Neural cell (in vitro differentiated cells): ENCODE data around the gene IL18BP. TPM values are rescaled to one million over a fixed set of nuclear protein-coding genes. Genes with fewer than 3 reads are reported as not detected.

Experiments used
- H2AFZ ChIP-seq: fragments of 200-600, 300-800 bp; sonication (generic), shearing (Covaris generic); 2 replicates; pipeline ENCODE4 v1.6.0; 2014; ENCODE audit warnings: low read depth, mild to moderate bottlenecking, antibody characterized with exemption, low read length, moderate library complexity
- H3F3A ChIP-seq: fragments of 200-600 bp; shearing (Covaris generic); 2 replicates; pipeline ENCODE4 v1.6.1; 2016; ENCODE audit warnings: mild to moderate bottlenecking, moderate library complexity, mixed read lengths, antibody characterized with exemption, low read length; ENCODE audit not compliant: insufficient read depth, poor library complexity, severe bottlenecking
- H3K27ac ChIP-seq: fragments of 200-600, 300-800 bp; sonication (generic), shearing (Covaris generic); 2 replicates; pipeline ENCODE4 v1.5.1; 2014; ENCODE audit warnings: mild to moderate bottlenecking, low read length, moderate library complexity
- H3K27me3 ChIP-seq: fragments of 300-800, 200-600 bp; sonication (generic), shearing (Covaris generic); 2 replicates; pipeline ENCODE4 v1.6.0; 2014; ENCODE audit warnings: mild to moderate bottlenecking, low read depth, low read length, moderate library complexity; ENCODE audit not compliant: insufficient read depth
- H3K36me3 ChIP-seq: fragments of 300-800, 200-600 bp; sonication (generic), shearing (Covaris generic); 2 replicates; pipeline ENCODE4 v1.5.1; 2014; ENCODE audit warnings: mild to moderate bottlenecking, antibody characterized with exemption, low read length, moderate library complexity; ENCODE audit not compliant: insufficient read depth
- H3K4me2 ChIP-seq: fragments of 300-800, 200-600 bp; sonication (generic), shearing (Covaris generic); 2 replicates; pipeline ENCODE4 v1.6.0; 2014; ENCODE audit warnings: mild to moderate bottlenecking, low read length
- H3K4me3 ChIP-seq: fragments of 300-800, 200-600 bp; sonication (generic), shearing (Covaris generic); 2 replicates; pipeline ENCODE4 v1.5.1; 2014; ENCODE audit warnings: mild to moderate bottlenecking, low read length, moderate library complexity
- H3K79me2 ChIP-seq: fragments of 200-600 bp; shearing (Covaris generic); replicated peaks from 2 replicates; pipeline ENCODE4 v1.6.0; 2014; ENCODE audit warnings: mild to moderate bottlenecking, low read length, moderate library complexity; ENCODE audit not compliant: insufficient read depth
- H3K9ac ChIP-seq: fragments of 300-800, 200-600 bp; sonication (generic), shearing (Covaris generic); 2 replicates; pipeline ENCODE4 v1.6.1; 2016; ENCODE audit warnings: mild to moderate bottlenecking, low read length, mixed read lengths
- H3K9me2 ChIP-seq: fragments of 200-600 bp; shearing (Covaris generic); 2 replicates; pipeline ENCODE4 v1.6.1; 2016; ENCODE audit warnings: mild to moderate bottlenecking, low read length, mixed read lengths; ENCODE audit not compliant: insufficient read depth
- H3K9me3 ChIP-seq: fragments of 200-600, 300-800 bp; sonication (generic), shearing (Covaris generic); 2 replicates; pipeline ENCODE4 v1.6.1; 2016; ENCODE audit warnings: mild to moderate bottlenecking, mixed run types, low read length, moderate library complexity, mixed read lengths
- H4K20me1 ChIP-seq: fragments of 200-600 bp; shearing (Covaris generic); 2 replicates; pipeline ENCODE4 v1.6.1; 2016; ENCODE audit warnings: mild to moderate bottlenecking, mixed run types; ENCODE audit not compliant: insufficient read depth
- CTCF ChIP-seq: fragments of 450-650 bp; IDR thresholded peaks from 2 replicates; pipeline ENCODE4 v1.5.1; 2014; ENCODE audit warnings: antibody characterized with exemption, mild to moderate bottlenecking, moderate library complexity; ENCODE audit not compliant: poor library complexity, severe bottlenecking
- EP300 ChIP-seq: fragments of 450-650 bp; conservative IDR thresholded peaks from 2 replicates; pipeline ENCODE4 v1.6.1; 2014; ENCODE audit warnings: antibody characterized with exemption, mild to moderate bottlenecking, moderate library complexity; ENCODE audit not compliant: poor library complexity, severe bottlenecking
- EZH2 ChIP-seq: fragments of 200-600, 300-800 bp; shearing (Covaris generic), sonication (generic); IDR thresholded peaks from 2 replicates; pipeline ENCODE4 v1.6.1; 2014; ENCODE audit warnings: antibody characterized with exemption, low read length, borderline replicate concordance, mild to moderate bottlenecking; ENCODE audit not compliant: insufficient read depth, poor library complexity, severe bottlenecking
- MXI1 ChIP-seq: fragments of 450-650 bp; conservative IDR thresholded peaks from 2 replicates; pipeline ENCODE4 v1.6.1; 2014; ENCODE audit warnings: antibody characterized with exemption, mild to moderate bottlenecking; ENCODE audit not compliant: poor library complexity, severe bottlenecking
- POLR2AphosphoS5 ChIP-seq: IDR thresholded peaks from 2 replicates; pipeline ENCODE4 v1.6.1; 2012
- RAD21 ChIP-seq: fragments of 450-650 bp; conservative IDR thresholded peaks from 2 replicates; pipeline ENCODE4 v1.6.1; 2014; ENCODE audit warnings: antibody characterized with exemption, mild to moderate bottlenecking, moderate library complexity
- REST ChIP-seq: IDR thresholded peaks from 2 replicates; pipeline ENCODE4 v1.6.1; 2012; ENCODE audit warnings: borderline replicate concordance
- SMC3 ChIP-seq: fragments of 450-650 bp; conservative IDR thresholded peaks from 2 replicates; pipeline ENCODE4 v1.6.1; 2014; ENCODE audit warnings: antibody characterized with exemption, mild to moderate bottlenecking, moderate library complexity; ENCODE audit not compliant: poor library complexity
- TAF1 ChIP-seq: IDR thresholded peaks from 2 replicates; pipeline ENCODE4 v1.6.1; 2012; ENCODE audit warnings: low read depth
- polyA plus RNA-seq: library from polyadenylated mRNA; depleted of rRNA; stranded (reverse); fragments of >200 nt; gene quantifications from 2 replicates; pipeline ENCODE4 v1.2.3, GENCODE V29; 2014

Gene IL18BP
- polyA plus RNA-seq, 1 donor from 2014 or later = 3.1 TPM

- H3K4me3 ChIP-seq = no peak overlapping the region
- H3F3A ChIP-seq = no peaks in the 10 kb centered on the region
- no peaks in the 10 kb centered on the region for H3K9me3 ChIP-seq
- no peak overlapping the region for H3K9ac ChIP-seq
- no peak overlapping the region for H3K4me2 ChIP-seq
- no peak overlapping the region for H3K27ac ChIP-seq
- no peaks in the 10 kb centered on the region for H3K79me2 ChIP-seq
- H3K27me3 ChIP-seq = no peaks in the 10 kb centered on the region
- no peaks in the 10 kb centered on the region for H3K9me2 ChIP-seq
- TF ChIP-seq TAF1 (no peak), MXI1 (no peak), SMC3 (no peak), REST (no peak)
- no peaks in the 10 kb centered on the region for H3K36me3 ChIP-seq
- no peaks in the 10 kb centered on the region for H4K20me1 ChIP-seq
- no peak overlapping the region for H2AFZ ChIP-seq
Observed at GRCh38 chr11:71988050-71988449, 10.7 kb upstream of the IL18BP start.

GRCh38 chr11:71990701-71991100 is 8.0 kb upstream of the IL18BP start:
- Histone ChIP-seq H3K4me2 (no peak overlapping the region), H3K9me2 (no peaks in the 10 kb centered on the region), H3K79me2 (no peaks in the 10 kb centered on the region), H3K27me3 (no peaks in the 10 kb centered on the region), H3F3A (no peaks in the 10 kb centered on the region), H3K9ac (no peak overlapping the region), H2AFZ (no peak overlapping the region), H3K36me3 (no peaks in the 10 kb centered on the region), H3K9me3 (no peaks in the 10 kb centered on the region), H4K20me1 (no peaks in the 10 kb centered on the region), H3K4me3 (no peak overlapping the region), H3K27ac (no peak overlapping the region)
- TF ChIP-seq RAD21 = no peak
- TF ChIP-seq TAF1 = no peak
- TF ChIP-seq REST = no peak

GRCh38 chr11:71991494-71991893 is 7.2 kb upstream of the IL18BP start:
- Histone ChIP-seq H3K27ac (no peak overlapping the region), H3K4me2 (no peak overlapping the region), H3K9me3 (no peaks in the 10 kb centered on the region), H3F3A (no peaks in the 10 kb centered on the region), H3K9me2 (no peaks in the 10 kb centered on the region), H2AFZ (no peak overlapping the region), H3K36me3 (no peaks in the 10 kb centered on the region), H3K79me2 (no peaks in the 10 kb centered on the region), H4K20me1 (no peaks in the 10 kb centered on the region), H3K27me3 (no peaks in the 10 kb centered on the region), H3K9ac (no peak overlapping the region), H3K4me3 (no peak overlapping the region)
- TF ChIP-seq RAD21 = no peak
- TF ChIP-seq TAF1 = no peak
- TF ChIP-seq EP300 = no peak
- TF ChIP-seq CTCF = no peak
- TF ChIP-seq POLR2AphosphoS5 = no peak
- TF ChIP-seq MXI1 = no peak
- TF ChIP-seq EZH2 = no peak
- TF ChIP-seq REST = no peak
- TF ChIP-seq SMC3 = no peak
